Measurements from ENCODE around the gene PDE6B.

PDE6B gene

DNA sequence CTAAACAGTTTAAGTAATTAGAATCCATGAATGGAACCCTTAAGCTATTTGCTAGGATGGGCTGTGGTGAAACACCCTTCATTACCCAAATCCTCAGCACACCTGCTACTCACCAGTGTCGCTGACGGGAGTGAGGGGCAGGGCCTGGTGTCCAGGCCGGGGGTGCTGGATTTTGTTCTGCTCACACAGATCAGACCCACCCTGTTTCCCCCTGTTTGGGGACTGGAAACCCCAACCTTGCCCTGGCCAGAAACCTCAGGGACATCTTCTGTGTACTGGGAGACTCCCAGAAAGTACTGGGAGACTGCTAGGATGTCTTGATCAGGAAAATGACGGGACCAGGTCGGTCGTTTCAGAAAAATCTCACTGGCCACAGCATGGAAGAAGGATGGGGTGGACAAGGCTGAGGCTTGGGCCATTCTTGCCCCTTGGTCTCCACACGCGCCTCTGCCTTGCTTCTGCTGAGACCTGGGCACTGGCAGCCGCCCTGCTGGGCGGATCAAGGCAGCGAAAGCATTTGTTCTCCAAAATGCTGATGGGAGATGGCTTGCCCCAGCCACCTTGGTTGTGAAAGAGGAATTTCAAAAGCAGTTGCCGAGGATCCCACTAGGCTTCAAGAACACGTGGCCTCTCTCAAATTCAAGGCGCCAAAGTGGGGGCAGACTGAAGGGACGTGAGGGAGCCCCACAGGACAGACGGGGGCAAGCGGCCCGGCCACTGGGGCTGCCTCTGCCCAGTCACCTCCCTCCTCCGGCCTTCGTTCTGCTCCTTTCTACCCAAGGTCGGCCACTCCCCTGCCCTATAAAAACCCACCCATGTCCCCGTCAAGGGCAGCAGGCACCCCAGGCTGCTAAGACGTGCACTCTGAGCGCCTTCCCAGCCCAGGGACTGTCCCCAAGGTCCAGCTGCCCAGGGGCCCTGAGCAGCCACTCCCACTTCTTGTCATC, 23.5 kb upstream of the PDE6B start:
- DNase-seq, result no peak

DNA sequence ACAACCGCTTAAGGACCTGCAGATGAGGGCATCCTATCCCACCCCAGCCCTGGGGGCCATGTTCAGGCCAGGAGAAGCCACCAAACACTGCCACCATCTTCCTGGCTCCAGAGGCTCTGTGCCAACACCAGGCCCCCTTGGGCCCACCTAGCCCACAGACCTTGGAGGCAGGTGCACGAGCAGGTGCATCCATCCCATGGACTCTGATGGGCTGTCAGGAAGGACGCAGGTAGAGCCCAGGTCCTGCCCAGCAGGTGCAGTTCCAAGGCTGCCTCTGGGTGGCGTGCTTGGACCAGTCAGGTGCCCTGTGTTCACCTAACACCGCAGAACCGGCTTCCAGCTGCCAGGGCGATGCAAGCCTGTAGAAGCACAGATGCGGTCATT, 22.8 kb upstream of the PDE6B start:
- peak; percentile 58 for DNase-seq

DNA sequence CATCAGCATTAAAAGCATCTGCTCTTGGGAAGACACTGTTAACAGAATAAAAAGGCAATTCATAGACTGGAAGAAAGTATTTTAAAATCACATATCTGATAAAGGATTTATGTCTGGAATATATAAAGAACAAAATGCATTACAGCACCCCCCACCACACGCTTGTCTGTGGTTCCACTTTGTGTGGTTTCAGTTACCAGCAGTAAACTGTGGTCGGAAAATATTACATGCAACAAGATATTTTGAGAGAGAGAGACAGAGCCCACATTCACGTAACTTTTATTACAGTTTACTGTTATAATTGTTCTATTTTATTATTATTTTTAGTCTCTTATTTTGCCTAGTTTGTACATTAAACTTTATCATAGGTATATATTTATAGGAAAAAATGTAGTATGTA, 21.2 kb upstream of the PDE6B start:
- no peak for DNase-seq

DNA sequence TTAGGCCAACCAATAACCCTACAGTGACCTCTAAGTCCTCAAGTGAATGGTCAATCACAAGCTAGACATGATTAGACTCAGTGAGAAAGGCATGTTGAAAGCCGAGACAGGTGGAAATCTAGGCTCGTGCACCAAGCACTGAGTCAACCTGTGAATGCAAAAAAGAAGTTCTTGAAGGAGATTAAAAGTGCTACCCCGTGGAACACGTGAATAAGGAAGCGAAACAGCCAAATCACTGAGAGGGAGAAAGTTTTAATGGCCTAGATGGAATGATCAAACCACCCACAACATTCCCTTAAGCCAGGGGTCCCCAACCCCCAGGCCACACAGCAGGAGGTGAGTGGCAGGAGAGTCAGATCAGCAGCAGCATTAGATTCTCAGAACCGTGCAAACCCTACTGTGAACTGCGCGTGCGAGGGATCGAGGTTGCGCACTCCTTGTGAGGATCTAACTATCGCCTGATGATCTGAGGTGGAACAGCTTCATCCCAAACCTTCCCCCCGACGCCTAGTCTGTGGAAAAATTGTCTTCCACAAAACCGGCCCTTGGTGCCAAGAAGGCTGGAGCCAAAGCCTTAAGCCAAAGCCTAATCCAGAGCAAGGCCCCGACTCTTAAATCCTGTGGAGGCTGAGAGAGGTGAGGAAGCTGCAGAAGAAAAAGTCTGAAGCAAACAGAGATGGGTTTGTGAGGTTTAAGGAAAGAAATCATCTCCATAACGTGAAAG, 19.5 kb upstream of the PDE6B start:
- DNase-seq, result no peak

DNA sequence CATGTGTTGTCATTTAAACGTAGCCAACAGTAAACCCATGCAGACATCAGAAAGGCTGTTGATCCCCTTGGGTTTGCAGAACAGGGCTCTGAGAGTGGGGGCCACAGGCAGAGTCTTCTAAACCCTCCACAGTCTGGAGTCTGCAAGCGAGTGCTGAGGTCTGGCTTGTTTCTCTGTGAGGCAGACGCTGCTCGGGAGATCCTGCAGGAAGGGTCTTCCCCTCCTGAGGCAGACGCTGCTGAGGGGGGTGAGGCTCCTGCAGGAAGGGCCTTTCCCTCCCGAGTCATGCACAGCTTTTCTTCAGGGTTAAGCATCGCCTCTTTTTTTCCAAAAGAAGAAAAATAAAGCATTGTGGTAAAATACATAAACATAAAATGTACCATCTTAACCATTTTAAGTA, 17.1 kb upstream of the PDE6B start:
- DNase-seq, result no peak

DNA sequence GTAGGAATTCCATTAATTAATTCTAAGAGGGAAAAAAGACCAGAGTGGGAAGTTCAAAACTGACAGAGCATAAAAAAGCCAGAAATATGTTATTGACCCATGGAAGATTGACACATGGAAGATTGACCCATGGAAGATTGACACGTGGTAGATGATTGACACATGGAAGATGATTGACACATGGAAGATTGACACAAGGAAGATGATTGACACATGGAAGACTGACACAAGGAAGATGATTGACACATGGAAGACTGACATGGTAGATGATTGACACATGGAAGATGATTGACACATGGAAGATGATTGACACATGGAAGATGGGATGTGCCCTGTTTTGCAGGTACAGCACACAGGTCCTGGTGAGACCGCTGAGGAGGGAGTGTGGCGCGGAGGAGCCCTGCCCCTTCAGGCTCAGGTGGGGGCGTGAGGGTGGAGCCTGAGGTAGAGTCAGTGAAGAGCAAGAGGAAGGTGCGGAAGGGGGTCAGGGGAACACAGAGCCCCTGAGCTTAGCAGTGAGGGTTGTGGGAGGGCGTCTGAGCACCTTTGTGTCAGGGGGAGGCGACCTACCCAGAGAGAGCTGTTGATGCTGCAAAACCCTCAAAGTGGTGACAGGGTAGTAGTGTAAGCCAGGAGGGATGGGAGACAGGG, 15.8 kb upstream of the PDE6B start:
- DNase-seq, result no peak

DNA sequence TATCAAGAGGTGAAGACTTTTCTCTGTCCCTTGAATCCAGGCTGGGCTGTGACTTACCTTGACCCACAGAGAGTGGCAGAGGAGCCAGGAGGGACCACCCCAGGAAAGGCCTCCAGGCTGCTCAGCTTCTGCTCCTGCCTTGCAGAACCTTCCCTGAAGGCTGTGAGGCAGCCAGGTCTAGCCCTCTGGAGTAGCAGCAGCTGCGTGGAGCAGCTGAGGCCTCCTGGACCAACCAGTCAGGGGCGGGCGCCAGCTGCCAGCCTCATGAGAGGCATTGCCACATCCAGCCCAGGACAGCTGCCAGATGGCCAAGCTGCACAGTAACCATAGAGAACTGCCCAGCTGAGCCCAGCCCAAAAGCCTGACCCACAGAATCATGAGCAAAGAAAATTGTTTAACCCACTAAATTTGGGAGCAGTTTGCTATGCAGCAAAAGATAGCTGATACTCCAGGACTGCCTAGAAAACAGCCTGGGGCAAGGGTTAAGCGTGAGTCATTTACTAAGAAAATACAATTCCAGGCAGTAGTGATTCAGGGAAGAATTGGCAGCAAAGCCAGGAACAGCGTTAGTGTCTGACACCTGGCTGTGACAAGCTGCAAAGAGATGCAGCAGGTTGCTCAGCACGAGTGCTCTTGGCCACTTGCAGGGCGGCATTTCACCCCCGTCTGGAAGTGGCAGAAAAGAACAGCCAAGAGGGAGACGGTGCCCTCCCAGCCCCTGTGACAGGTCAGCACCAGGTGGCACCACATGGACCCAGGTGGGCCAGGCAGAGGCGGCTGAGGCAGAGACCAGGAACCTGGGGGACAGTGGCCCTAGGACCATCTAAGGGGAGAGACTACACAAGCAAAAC, 14.7 kb upstream of the PDE6B start:
- DNase-seq, result no peak

DNA sequence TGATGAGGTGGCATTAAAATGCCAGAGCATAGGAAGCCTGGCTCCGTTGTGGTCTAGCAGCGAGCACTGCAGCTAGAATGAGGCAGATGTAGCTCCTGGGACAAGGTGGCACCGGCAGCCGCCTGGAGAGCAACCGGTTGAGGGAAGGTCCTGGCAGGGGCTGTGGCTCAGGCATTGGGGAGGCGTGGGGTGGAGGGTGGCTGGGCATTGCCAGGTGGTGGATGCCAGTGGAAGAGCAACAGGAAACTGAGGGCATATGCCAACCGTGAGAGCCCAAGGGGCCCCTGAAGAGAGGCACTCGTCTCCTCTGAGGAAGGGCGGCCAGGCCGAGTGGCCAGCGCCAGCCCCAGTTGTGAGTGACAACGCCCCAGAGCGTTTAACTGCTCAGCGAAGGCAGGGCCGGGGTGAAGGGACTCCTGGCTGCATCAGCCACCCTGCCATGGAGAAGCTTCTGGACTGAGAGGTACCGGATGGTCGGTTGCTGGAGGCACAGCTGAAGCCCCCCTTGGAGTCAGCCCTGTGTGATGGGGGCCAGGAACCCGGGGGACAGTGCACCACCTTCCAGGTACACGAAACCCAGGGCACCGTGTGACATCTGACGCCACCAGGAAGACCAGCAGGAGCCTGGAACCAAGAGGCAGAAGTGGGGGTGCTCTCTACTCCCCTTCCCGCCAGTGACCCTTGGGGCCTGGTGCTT, 13.2 kb upstream of the PDE6B start:
- DNase-seq, result no peak

DNA sequence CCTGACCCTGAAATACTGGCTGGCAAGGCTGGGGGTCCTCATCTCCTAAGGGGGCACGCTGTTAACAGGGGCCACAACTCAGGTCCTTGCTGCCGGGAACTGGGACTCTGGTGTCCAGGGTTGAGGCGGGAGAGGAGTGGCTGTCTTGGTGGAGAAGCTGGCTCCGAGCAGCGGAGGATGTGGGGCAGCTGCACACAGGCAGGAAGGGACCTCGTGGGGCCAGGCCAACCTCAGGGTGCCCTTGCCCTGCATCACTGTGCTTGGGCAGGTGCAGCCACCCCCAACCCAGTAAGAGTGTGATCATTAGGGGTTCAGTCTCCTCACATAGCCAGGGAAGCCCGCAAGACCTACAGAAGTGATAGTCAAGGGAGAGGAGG, 12.6 kb upstream of the PDE6B start:
- DNase-seq, result no peak

DNA sequence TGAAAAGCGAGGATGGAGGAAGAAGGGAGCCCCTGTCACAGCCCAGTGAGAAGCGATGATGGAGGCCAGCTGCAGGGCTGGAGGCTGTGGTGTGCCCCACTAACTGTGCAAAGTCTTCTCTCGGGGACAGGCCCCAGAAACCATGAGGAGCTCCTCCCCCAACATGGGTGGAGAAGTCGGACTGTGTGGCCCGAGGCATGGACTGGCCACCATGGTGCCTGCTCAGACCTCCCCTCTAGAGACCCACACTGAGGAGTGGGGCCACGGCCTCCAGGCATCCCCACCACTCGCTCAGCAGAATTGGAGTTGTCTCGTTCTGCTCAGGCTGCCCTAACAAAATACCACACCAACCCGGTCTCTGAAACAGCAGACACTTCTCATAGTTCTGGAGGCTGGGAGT, 12.2 kb upstream of the PDE6B start:
- no peak for DNase-seq

DNA sequence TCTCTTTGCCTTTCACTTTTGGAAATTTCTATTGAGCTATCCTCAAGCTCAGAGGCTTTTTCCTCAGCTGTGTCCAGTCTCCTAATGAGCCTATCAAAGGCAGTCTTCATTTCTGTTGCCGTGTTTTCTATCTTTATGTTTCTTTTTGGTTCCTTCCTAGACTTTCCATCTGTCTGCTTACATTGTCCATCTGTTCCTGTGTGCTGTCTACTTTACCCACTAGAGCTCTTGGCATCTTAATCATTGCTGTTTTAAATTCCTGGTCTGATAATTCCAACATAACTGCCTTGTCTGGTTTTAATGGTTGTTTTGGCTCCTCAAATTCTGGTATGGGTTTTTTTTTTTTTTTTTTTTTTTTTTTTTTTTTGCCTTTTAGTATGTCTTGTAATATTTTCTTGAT, 9.3 kb upstream of the PDE6B start:
- DNase-seq, result no peak

DNA sequence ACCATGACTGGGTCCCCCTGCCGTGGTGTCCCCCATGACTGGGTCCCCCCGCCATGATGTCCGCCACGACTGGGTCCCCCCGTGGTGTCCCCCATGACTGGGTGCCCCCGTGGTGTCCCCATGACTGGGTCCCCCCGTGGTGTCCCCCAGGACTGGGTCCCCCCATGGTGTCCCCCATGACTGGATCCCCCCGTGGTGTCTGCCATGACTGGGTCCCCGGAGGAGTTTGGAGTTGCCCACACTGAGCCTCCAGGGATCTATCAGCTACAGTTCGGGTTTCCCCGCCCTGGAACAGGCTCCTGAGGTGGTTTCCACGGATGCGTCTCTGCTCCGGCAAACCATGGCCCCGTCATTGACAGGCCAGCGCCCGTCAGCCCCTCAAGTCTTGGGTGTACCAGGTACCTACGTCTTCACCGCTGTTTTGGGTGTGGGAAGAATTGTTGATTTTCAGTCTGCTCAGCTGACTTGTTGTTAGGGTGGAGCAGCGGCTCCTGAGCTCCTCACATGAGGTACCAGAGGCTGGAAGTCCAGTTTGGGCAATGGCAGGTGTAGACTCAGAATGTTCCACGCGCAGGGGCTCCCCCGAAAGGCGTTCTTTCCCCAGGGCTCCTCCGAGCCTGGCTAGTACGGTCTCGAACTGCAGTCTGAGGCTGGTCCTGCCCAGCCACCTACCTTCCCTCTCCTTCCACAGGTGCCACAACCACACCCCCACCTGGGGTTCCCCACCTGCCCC, 8.3 kb upstream of the PDE6B start:
- no peak for DNase-seq

DNA sequence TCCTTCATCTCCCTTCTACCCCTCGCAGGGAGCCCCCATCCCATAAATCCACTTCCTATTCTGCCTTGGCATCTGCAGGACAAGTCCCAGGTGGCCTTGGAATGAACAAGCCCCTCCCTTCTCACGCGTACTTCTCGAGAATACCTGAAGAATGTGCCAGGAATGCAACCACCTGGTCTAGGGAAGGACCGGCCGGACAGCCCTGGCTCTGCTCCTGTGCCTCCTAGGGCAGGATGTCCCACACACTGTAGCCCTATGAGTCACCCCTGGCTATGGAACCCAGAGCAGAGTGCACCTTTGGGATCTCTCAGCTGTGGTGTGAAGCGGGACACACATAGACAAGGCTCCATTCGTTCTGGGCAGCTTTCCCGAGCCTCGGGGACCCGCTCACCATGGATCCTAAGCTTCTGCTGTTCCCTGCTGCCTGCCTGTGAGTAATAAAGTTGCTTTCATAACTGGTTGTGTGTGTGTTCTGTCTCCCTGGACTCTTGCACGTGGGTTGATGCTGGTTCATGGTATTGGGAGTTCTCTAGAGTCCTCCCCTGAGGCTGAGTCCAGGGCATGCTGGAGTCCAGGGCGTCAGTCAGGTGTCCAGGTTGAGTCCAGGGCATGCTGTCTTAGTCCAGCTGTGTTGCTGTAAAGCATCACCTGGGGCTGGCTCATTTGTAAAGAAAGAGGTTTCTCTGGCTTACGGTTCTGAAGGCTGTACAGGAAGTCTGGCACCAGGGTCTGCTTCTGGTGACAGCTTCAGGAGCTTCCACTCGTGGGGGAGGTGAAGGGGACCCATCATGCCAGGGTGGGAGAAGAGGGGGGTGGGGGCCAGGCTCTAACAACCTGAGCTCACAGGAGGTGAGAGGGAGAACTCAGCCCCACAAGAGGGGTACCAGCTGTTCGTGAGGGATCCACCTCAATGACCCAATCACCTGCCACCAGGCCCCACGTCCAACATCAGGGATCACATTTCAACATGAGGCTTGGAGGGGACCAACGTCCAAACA, 7.4 kb upstream of the PDE6B start:
- no peak for DNase-seq

DNA sequence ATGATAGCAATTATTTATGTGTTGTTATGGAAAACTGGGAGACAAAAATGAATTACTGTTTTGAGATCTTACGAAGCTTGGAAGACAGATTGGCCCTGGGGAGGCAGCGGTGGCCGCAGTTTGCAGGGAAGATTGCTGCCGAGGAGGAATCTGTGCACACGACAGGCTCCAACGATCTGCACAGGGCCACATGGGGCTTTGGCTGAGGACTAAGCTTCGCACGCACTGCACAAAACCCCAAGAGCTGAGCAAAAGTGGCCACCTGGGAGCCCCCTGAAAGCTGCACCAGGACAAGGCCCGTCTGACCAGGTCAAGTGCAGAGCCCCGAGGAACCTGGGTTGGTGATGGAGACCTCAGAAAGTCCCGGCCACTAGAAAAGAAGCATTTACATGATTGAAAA, 5.2 kb upstream of the PDE6B start:
- no peak for DNase-seq

DNA sequence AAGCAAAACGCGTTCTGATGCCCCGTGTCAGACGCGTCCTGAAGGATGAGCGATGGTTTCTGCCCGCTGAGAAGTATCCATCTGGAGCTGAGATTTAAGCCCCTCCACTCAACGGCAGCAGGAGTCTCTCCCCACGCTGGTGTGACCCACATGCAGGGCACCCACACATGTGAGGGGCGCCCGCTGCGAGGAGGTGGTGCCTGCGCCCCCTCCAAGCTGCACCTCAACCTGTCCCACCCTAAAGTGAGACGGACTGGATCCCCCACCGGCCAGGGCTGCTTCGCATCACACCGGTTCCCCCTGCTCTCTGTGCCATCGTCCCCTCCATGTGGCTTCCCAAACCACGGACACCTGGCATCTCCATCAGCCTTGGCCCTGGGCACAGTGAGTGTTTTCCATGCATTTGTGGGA, 4.5 kb upstream of the PDE6B start:
- DNase-seq, result no peak

DNA sequence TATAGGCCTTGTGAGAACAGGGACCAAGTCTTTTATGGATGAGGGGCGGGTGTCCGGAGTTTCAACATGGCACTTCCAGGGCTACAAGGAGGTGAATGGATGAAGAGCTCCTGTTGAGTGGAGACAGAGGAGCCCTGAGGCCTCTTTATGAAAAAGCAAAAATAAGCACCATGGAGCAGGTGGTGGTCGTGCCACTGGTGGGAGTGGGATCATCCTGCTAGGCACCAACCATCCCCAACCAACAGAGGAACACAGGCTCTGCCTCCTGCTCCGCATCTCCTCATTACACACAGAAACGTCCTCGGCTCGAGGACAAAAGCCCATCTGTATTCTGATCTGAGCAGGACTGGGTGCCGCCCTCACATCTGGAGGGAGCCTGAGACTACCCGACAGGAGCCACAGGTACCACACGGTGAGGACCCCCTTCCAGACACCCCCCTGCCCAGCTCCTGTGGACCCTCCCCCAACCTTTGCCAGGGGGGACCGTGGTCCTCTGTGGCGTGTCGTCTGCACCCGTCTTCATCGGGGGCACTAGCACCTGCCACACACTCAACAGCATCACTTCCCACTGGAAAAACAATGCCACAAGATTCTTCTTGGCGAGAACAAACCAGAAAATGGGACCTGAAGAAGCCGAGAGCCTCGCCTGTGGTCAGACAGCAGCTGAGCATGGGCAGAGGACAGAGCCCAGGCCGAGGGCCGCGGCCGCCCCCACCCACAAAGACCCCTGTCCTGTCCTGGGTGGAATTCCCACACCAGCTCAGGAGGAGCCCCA, 3.9 kb upstream of the PDE6B start:
- DNase-seq, result no peak

DNA sequence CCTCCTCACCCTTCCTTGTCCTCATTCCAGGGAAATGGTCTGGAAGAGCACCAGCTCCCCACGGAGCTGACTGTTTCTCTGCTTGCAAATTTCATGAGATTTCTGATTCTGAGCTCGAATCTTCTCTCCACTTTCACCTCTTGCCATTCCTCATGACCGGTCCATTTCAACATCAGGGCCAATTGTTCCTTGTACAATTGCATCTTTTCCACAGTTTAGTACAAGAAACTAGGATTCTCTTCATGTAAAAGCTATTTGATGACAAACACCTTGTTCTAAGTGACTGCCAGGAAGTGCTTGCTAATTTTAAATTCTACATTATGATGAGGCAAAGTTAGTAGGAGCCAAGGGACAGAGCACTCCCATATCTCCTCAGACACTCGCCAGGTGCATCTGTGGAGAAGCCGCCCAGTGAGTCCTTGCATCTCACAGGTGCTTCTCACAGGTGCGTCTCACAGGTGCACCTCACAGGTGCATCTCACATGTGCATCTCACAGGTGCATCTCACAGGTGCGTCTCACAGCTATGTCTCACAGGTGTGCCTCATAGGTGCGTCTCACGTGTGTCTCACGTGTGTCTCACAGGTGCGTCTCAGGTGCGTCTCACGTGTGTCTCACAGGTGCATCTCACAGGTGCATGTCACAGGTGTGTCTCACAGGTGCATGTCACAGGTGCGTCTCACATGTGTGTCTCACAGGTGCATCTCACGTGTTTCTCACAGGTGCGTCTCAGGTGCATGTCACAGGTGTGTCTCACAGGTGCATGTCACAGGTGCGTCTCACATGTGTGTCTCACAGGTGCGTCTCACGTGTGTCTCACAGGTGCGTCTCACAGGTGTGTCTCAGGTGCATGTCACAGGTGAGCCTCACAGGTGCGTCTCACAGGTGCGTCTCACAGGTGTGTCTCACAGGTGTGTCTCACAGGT, 3.0 kb upstream of the PDE6B start:
- no peak for DNase-seq

All from stimulated activated CD4-positive, alpha-beta T cell treated with anti-CD3 and anti-CD28 coated beads, Interleukin-12 subunit alpha, Interleukin-12 subunit beta, amount 100 ng/mL, for 4 hours (primary cell).